Fibroblast of lung (primary cell): ENCODE data around the gene PLA1A. TPM values are rescaled to one million over a fixed set of nuclear protein-coding genes. Genes with fewer than 3 reads are reported as not detected.

ENCODE experiments used
- DNase-seq, 2 donors: peaks; one replicate each; pipeline versions ENCODE4 v3.0.0 to v3.0.0-alpha.2; 2010; ENCODE audit warnings: low read depth in 2 of 2
- H2AFZ ChIP-seq: 2 replicates; pipeline ENCODE4 v1.5.1; 2012; ENCODE audit warnings: low read length, control low read depth, inconsistent platforms
- H3K27ac ChIP-seq: 2 replicates; pipeline ENCODE4 v1.5.1; 2011; ENCODE audit warnings: low read length, control low read depth; ENCODE audit not compliant: insufficient read depth
- H3K27me3 ChIP-seq: 2 replicates; pipeline ENCODE4 v1.5.1; 2011; ENCODE audit warnings: mild to moderate bottlenecking, low read length; ENCODE audit not compliant: control insufficient read depth, insufficient read depth
- H3K36me3 ChIP-seq: 2 replicates; pipeline ENCODE4 v1.5.1; 2011; ENCODE audit warnings: low read length; ENCODE audit not compliant: control insufficient read depth, insufficient read depth
- H3K4me1 ChIP-seq: 2 replicates; pipeline ENCODE4 v1.5.1; 2011; ENCODE audit warnings: low read length; ENCODE audit not compliant: control insufficient read depth, insufficient read depth; ENCODE audit errors: extremely low read depth
- H3K4me2 ChIP-seq: 2 replicates; pipeline ENCODE4 v1.5.1; 2011; ENCODE audit warnings: low read length, control low read depth; ENCODE audit not compliant: insufficient read depth; ENCODE audit errors: extremely low read depth
- H3K4me3 ChIP-seq, 4 experiments: fragments of 200-600 bp in 1 of 4; sonication (generic) in 1 of 4; replicated peaks in 1 of 4; 2 replicates each; pipeline ENCODE4 v1.5.1; 2011 to 2016; ENCODE audit warnings: low read length in 4 of 4, low read depth in 3 of 4, mild to moderate bottlenecking in 3 of 4, control low read depth in 2 of 4, inconsistent platforms in 1 of 4, mixed read lengths in 1 of 4; ENCODE audit not compliant: insufficient read depth in 1 of 4; ENCODE audit errors: control extremely low read depth in 1 of 4
- H3K79me2 ChIP-seq: 2 replicates; pipeline ENCODE4 v1.5.1; 2012; ENCODE audit warnings: mild to moderate bottlenecking, low read length, inconsistent platforms; ENCODE audit not compliant: control insufficient read depth, insufficient read depth
- H3K9ac ChIP-seq: 2 replicates; pipeline ENCODE4 v1.5.1; 2011; ENCODE audit warnings: mild to moderate bottlenecking, low read length, control low read depth; ENCODE audit not compliant: insufficient read depth
- H3K9me3 ChIP-seq: 2 replicates; pipeline ENCODE4 v1.5.1; 2012; ENCODE audit warnings: low read depth, low read length; ENCODE audit not compliant: control insufficient read depth, insufficient read depth
- H4K20me1 ChIP-seq: 2 replicates; pipeline ENCODE4 v1.5.1; 2011; ENCODE audit warnings: low read length; ENCODE audit not compliant: control insufficient read depth, insufficient read depth; ENCODE audit errors: extremely low read depth
- CTCF ChIP-seq, 2 donors: IDR thresholded peaks in 1 of 2; conservative IDR thresholded peaks in 1 of 2; 1 replicate in 1 of 2; 2 replicates in 1 of 2; pipeline ENCODE4 v1.5.1; 2011 to 2012; ENCODE audit warnings: low read length in 2 of 2, control low read depth in 1 of 2, inconsistent platforms in 1 of 2, low read depth in 1 of 2, mild to moderate bottlenecking in 1 of 2
- EZH2 ChIP-seq: IDR thresholded peaks from 2 replicates; pipeline ENCODE4 v1.5.1; 2012; ENCODE audit warnings: low read length, control low read depth, mild to moderate bottlenecking; ENCODE audit errors: missing control alignments
- polyA plus RNA-seq, 2 donors: library from polyadenylated mRNA; depleted of rRNA in 1 of 2; stranded (reverse) in 1 of 2; unstranded in 1 of 2; fragments of >200 nt; gene quantifications; 2 replicates each; pipeline ENCODE4 v1.2.1, GENCODE V29; 2011 to 2012; ENCODE audit warnings: missing spikeins in 1 of 2
- total RNA-seq: library from RNA; depleted of rRNA; stranded (reverse); fragments of >200 nt; gene quantifications from 2 replicates; pipeline ENCODE4 v1.2.1, GENCODE V29; 2014

The PLA1A gene
- total and polyA plus RNA-seq, 2 donors (not counting 1 experiment from before 2014, with no cell fraction given), result under 0.01 TPM; not detected in 1

GRCh38 chr3:119604878-119605277 lies 7.2 kb downstream of the PLA1A start:
- Histone ChIP-seq H3K36me3 (no peaks in the 10 kb centered on the region), H3K27ac (no peak overlapping the region), H2AFZ (no peak overlapping the region), H3K9me3 (no peaks in the 10 kb centered on the region), H3K4me3 (no peak overlapping the region), H3K4me1 (no peaks in the 10 kb centered on the region), H3K4me2 (no peak overlapping the region), H3K27me3 (peaks cover 3% of the 10 kb centered on the region), H3K79me2 (no peaks in the 10 kb centered on the region), H4K20me1 (no peaks in the 10 kb centered on the region), H3K9ac (no peak overlapping the region)
- DNase-seq, result peak; percentile 31 to 84
- no peak for TF ChIP-seq CTCF (conservative IDR thresholded peaks at IDR 0.05 in 1 of 2, IDR thresholded peaks at IDR 0.05 in 1 of 2; ENCODE audit: low read depth in 1 of 2, low read length in 2 of 2)
- no peak for TF ChIP-seq EZH2

GRCh38 chr3:119608405-119609000 lies 10.8 kb downstream of the PLA1A start:
- TF ChIP-seq EZH2, result no peak
- TF ChIP-seq CTCF (conservative IDR thresholded peaks at IDR 0.05 in 1 of 2, IDR thresholded peaks at IDR 0.05 in 1 of 2; ENCODE audit: low read depth in 1 of 2, low read length in 2 of 2), result no peak
- H3K4me1 ChIP-seq, result no peaks in the 10 kb centered on the region

GRCh38 chr3:119609301-119609700 lies 11.6 kb downstream of the PLA1A start:
- Histone ChIP-seq H3K27me3 (peaks cover 3% of the 10 kb centered on the region), H3K79me2 (no peaks in the 10 kb centered on the region), H3K4me1 (no peaks in the 10 kb centered on the region), H3K36me3 (no peaks in the 10 kb centered on the region), H3K27ac (no peak overlapping the region), H3K9ac (no peak overlapping the region), H3K9me3 (no peaks in the 10 kb centered on the region), H3K4me2 (no peak overlapping the region), H3K4me3 (no peak overlapping the region), H4K20me1 (no peaks in the 10 kb centered on the region), H2AFZ (no peak overlapping the region)
- no peak for TF ChIP-seq EZH2
- no peak for TF ChIP-seq CTCF (conservative IDR thresholded peaks at IDR 0.05 in 1 of 2, IDR thresholded peaks at IDR 0.05 in 1 of 2; ENCODE audit: low read depth in 1 of 2, low read length in 2 of 2)
- DNase-seq, result no peak

More at GRCh38 chr3:119608405-119609000, 10.8 kb downstream of the PLA1A start:
- Histone ChIP-seq H4K20me1 (no peaks in the 10 kb centered on the region), H3K27me3 (peaks cover 3% of the 10 kb centered on the region), H3K4me2 (no peak overlapping the region), H3K79me2 (no peaks in the 10 kb centered on the region), H3K27ac (no peak overlapping the region), H3K9ac (no peak overlapping the region), H3K36me3 (no peaks in the 10 kb centered on the region), H2AFZ (no peak overlapping the region), H3K9me3 (no peaks in the 10 kb centered on the region), H3K4me3 (no peak overlapping the region)
- DNase-seq, result no peak
